Stimulated activated CD8-positive, alpha-beta memory T cell treated with anti-CD3 and anti-CD28 coated beads, Interleukin-12 subunit alpha, Interleukin-12 subunit beta, amount 100 ng/mL, for 4 hours (primary cell): ENCODE results near the gene POTEM.
"Not testable (repeated sequence)": the region's sequence is repeated elsewhere in the genome, so short reads cannot be mapped to it uniquely, and the experiment has no call there.

Experiments used
- DNase-seq: peaks from one replicate; pipeline ENCODE4 v3.0.0-alpha.2; 2020; ENCODE audit warnings: low read depth

POTEM gene

DNA sequence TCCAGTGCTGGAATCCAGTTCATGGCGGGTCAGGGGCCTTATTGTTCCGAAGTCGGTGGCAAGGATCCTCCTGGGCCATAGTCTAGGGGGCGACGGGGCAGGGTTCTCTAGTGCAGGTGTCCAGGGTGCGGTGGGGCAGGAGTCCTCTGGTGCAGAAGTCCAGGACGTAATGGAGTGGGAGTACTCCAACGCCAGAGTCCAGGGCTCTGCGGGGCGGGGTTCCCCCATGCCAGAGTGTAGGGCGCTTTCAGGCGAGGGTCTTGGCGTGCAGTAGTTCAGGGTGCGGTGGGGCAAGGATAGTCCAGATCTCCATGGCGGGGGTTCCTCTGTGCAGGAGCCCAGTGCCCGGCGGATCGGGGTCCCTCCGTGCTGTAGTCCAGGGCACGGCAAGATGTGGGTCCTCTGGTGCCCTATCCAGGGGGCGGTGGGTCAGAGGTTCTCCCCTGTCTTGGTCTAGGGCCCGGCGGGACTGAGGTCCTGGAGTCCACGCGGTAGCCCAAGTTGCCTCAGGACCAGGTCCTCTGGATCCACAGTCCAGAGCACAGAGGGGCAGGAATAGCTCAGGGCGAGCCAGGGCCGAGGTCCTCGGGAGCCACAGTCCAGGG lies 70.9 kb downstream of the POTEM start:
- not testable (repeated sequence) for DNase-seq

DNA sequence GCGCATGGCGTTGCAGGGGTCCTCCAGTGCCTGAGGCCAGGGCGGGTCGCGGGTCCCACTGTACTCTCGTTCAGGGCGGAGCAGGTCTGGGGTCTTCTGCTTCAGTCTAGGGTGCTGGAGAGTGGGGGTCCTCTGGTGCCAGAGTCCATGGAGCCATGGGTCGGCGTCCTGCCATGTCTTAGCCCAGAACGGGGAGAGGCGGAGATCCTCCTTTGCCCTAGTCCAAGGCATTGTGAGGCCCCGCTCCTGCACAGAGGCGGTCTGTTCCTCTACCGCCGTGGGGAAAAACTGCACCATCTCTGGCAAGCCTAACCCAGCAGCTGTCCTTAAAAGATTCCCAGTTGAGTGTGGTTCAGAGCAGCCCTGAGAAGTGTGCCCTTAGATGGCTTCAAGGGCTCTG lies 71.6 kb downstream of the POTEM start:
- not testable (repeated sequence) for DNase-seq

DNA sequence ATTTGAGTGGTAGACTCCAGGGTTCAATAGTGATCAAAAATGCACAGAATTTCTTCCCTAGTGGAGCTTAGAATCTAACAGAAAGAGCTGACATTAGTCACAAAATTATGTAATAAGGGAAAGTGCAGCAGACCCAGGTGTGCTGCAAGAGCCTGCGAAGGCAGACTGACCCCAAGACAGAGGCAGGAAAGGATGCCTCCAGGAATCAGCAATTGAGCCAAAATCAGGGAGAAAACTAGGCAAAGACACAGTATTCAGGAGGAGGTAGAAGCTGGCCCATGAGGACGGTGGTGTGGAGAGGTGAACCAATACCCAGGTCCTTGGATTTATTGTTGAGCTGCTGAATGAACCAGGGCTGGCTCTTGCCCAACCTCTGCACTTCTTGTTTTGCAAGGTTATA lies 76.2 kb downstream of the POTEM start:
- DNase-seq = not testable (repeated sequence)
